ENCODE measurements around the gene MEI1.

DNA sequence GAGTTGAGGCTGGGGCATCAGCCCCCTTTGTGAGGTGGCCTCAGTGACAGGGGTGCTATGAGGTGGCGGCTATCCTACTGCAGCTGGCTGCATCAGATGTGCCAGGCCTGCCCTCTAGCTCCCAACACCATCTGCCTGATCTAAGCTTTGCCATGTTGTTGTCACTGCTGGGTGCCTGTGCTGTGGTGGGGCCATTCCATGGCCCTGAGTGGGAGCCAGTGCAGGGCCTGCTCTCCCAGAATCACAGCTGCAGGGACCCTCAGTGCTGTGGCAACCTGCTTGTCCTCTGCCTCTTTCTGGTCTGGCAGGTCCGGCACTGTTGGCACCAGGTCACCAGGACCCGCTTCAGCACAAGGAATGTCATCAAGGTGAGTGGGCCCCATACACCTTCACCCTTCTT lies 8.8 kb upstream of the MEI1 start:
- TF ChIP-seq, protein P1, sequence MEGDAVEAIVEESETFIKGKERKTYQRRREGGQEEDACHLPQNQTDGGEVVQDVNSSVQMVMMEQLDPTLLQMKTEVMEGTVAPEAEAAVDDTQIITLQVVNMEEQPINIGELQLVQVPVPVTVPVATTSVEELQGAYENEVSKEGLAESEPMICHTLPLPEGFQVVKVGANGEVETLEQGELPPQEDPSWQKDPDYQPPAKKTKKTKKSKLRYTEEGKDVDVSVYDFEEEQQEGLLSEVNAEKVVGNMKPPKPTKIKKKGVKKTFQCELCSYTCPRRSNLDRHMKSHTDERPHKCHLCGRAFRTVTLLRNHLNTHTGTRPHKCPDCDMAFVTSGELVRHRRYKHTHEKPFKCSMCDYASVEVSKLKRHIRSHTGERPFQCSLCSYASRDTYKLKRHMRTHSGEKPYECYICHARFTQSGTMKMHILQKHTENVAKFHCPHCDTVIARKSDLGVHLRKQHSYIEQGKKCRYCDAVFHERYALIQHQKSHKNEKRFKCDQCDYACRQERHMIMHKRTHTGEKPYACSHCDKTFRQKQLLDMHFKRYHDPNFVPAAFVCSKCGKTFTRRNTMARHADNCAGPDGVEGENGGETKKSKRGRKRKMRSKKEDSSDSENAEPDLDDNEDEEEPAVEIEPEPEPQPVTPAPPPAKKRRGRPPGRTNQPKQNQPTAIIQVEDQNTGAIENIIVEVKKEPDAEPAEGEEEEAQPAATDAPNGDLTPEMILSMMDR (IDR thresholded peaks at IDR 0.05) = no peak
- TF ChIP-seq EP300 (IDR thresholded peaks at IDR 0.05) (no peak), POLR2A (IDR thresholded peaks at IDR 0.05) (no peak), POLR2AphosphoS5 (IDR thresholded peaks at IDR 0.05) (no peak)

Measured in stomach (tissue), 4 donors.